H1 (cell line): Measurements from ENCODE around the gene HNF4A. TPM values are rescaled to one million over a fixed set of nuclear protein-coding genes. Genes with fewer than 3 reads are reported as not detected.
A peak's percentile ranks its signal among the peaks of the same experiment; 100 is the strongest.

Experiments
- CTCF ChIA-PET: fragments of 300-600 bp; sonication (Branson Sonifier 250); formaldehyde crosslinking; loops from one replicate; lab custom pipeline; 2021; ENCODE audit not compliant: partially characterized antibody; lab: Charles Lee
- POLR2A ChIA-PET: fragments of 300-600 bp; sonication (Branson Sonifier 250); formaldehyde crosslinking; loops from one replicate; lab custom pipeline; 2021; ENCODE audit warnings: inconsistent platforms; ENCODE audit not compliant: partially characterized antibody; lab: Charles Lee
- DNase-seq, 2 experiments: peaks; one replicate each; pipeline versions ENCODE4 v3.0.0 to v3.0.0-alpha.2; 2010 to 2022; ENCODE audit warnings: low spot score in 2 of 2, low read depth in 1 of 2, mixed read lengths in 1 of 2
- FAIRE-seq: peaks from 2 replicates; lab custom pipeline; 2011; peaks lifted over from hg19 to GRCh38; lab: Jason Lieb, UNC
- H2AFZ ChIP-seq: 2 replicates; pipeline ENCODE4 v1.8.1; 2012; ENCODE audit warnings: low read length, inconsistent platforms
- H2AK5ac ChIP-seq: 2 replicates; pipeline ENCODE4 v1.6.1; 2013; ENCODE audit warnings: low read depth, low read length
- H2BK120ac ChIP-seq: replicated peaks from 2 replicates; pipeline ENCODE3; 2013; ENCODE audit warnings: low read depth, low read length, inconsistent platforms
- H2BK12ac ChIP-seq: 2 replicates; pipeline ENCODE4 v1.6.1; 2013; ENCODE audit warnings: low read depth, low read length
- H2BK15ac ChIP-seq: 2 replicates; pipeline ENCODE4 v1.6.1; 2013; ENCODE audit warnings: low read length
- H2BK20ac ChIP-seq: 2 replicates; pipeline ENCODE4 v1.6.1; 2013; ENCODE audit warnings: low read length
- H2BK5ac ChIP-seq: 2 replicates; pipeline ENCODE4 v1.6.1; 2013; ENCODE audit warnings: low read depth, low read length
- H3K14ac ChIP-seq: 2 replicates; pipeline ENCODE4 v1.6.1; 2013; ENCODE audit warnings: inconsistent platforms; ENCODE audit not compliant: insufficient read length
- H3K18ac ChIP-seq: 2 replicates; pipeline ENCODE4 v1.6.1; 2013; ENCODE audit warnings: low read length; ENCODE audit errors: extremely low read depth
- H3K23ac ChIP-seq: 2 replicates; pipeline ENCODE4 v1.6.1; 2013; ENCODE audit warnings: inconsistent platforms; ENCODE audit not compliant: insufficient read length
- H3K23me2 ChIP-seq: 2 replicates; pipeline ENCODE4 v1.6.1; 2013; ENCODE audit warnings: low read depth, low read length
- H3K27ac ChIP-seq: 2 replicates; pipeline ENCODE4 v1.6.1; 2011; ENCODE audit warnings: low read depth, low read length, inconsistent platforms
- H3K27me3 ChIP-seq, 4 experiments: replicated peaks in 1 of 4; 1 replicate in 1 of 4; 2 replicates in 3 of 4; pipeline versions ENCODE4 v1.6.1 to v1.8.1; 2011 to 2013; ENCODE audit warnings: low read length in 3 of 4, mild to moderate bottlenecking in 3 of 4, inconsistent platforms in 2 of 4, mixed read lengths in 2 of 4, moderate library complexity in 1 of 4; ENCODE audit not compliant: control insufficient read depth in 3 of 4, insufficient read depth in 3 of 4; ENCODE audit errors: extremely low read depth in 1 of 4
- H3K36me3 ChIP-seq, 4 experiments: 2 replicates each; pipeline versions ENCODE4 v1.6.1 to v1.8.1; 2011 to 2013; ENCODE audit warnings: mild to moderate bottlenecking in 4 of 4, low read length in 3 of 4, moderate library complexity in 2 of 4, control low read depth in 1 of 4, inconsistent platforms in 1 of 4; ENCODE audit not compliant: insufficient read depth in 4 of 4, control insufficient read depth in 2 of 4
- H3K4ac ChIP-seq: replicated peaks from 2 replicates; pipeline ENCODE3; 2013; ENCODE audit warnings: low read length, low read depth, mixed read lengths, inconsistent platforms; ENCODE audit not compliant: insufficient read length
- H3K4me1 ChIP-seq, 4 experiments: replicated peaks in 1 of 4; 1 replicate in 1 of 4; 2 replicates in 3 of 4; pipeline versions ENCODE4 v1.6.1 to v1.8.1; 2011 to 2013; ENCODE audit warnings: low read length in 3 of 4, inconsistent platforms in 2 of 4, mixed read lengths in 1 of 4; ENCODE audit not compliant: insufficient read depth in 4 of 4, control insufficient read depth in 3 of 4
- H3K4me2 ChIP-seq, 2 experiments: 2 replicates each; pipeline versions ENCODE4 v1.6.1 to v1.8.1; 2011 to 2013; ENCODE audit warnings: low read depth in 2 of 2, low read length in 2 of 2, control low read depth in 1 of 2, inconsistent platforms in 1 of 2, mild to moderate bottlenecking in 1 of 2; ENCODE audit not compliant: insufficient read depth in 1 of 2
- H3K4me3 ChIP-seq, 4 experiments: fragments of 200-600, 300-600 bp in 1 of 4; sonication (generic), shearing (Covaris generic), sonication (Bioruptor Twin) in 1 of 4; 2 replicates each; pipeline versions ENCODE4 v1.5.1 to v1.8.1; 2011 to 2016; ENCODE audit warnings: low read length in 4 of 4, low read depth in 3 of 4, control low read depth in 2 of 4, inconsistent platforms in 2 of 4, mild to moderate bottlenecking in 2 of 4, mixed read lengths in 1 of 4, moderate library complexity in 1 of 4; ENCODE audit not compliant: insufficient read depth in 2 of 4; ENCODE audit errors: extremely low read depth in 1 of 4
- H3K56ac ChIP-seq: replicated peaks from 2 replicates; pipeline ENCODE3; 2013; ENCODE audit warnings: low read depth, mild to moderate bottlenecking, mixed read lengths, low read length, inconsistent platforms; ENCODE audit not compliant: insufficient read length
- H3K79me1 ChIP-seq: 2 replicates; pipeline ENCODE4 v1.6.1; 2013; ENCODE audit warnings: low read depth, low read length, control low read depth
- H3K79me2 ChIP-seq, 2 experiments: 2 replicates each; pipeline versions ENCODE4 v1.6.1 to v1.8.1; 2012 to 2013; ENCODE audit warnings: low read length in 2 of 2, mild to moderate bottlenecking in 2 of 2, inconsistent platforms in 1 of 2; ENCODE audit not compliant: insufficient read depth in 2 of 2, control insufficient read depth in 1 of 2
- H3K9ac ChIP-seq, 4 experiments: replicated peaks in 1 of 4; 1 replicate in 1 of 4; 2 replicates in 3 of 4; pipeline versions ENCODE4 v1.6.1 to v1.8.1; 2011 to 2013; ENCODE audit warnings: low read depth in 3 of 4, low read length in 3 of 4, control low read depth in 2 of 4, mild to moderate bottlenecking in 2 of 4, moderate library complexity in 2 of 4, inconsistent platforms in 1 of 4; ENCODE audit errors: extremely low read depth in 1 of 4
- H3K9me3 ChIP-seq, 2 experiments: 2 replicates each; pipeline versions ENCODE4 v1.6.1 to v1.8.1; 2012 to 2013; ENCODE audit warnings: mild to moderate bottlenecking in 2 of 2, moderate library complexity in 2 of 2, control low read depth in 1 of 2, inconsistent platforms in 1 of 2, low read depth in 1 of 2, low read length in 1 of 2, mixed read lengths in 1 of 2; ENCODE audit not compliant: insufficient read depth in 2 of 2
- H4K20me1 ChIP-seq, 2 experiments: replicated peaks in 1 of 2; 2 replicates each; pipeline versions ENCODE3 to v1.8.1; 2011 to 2013; ENCODE audit warnings: inconsistent platforms in 2 of 2, low read length in 2 of 2, mild to moderate bottlenecking in 1 of 2; ENCODE audit not compliant: insufficient read depth in 2 of 2, control insufficient read depth in 1 of 2
- H4K5ac ChIP-seq: 2 replicates; pipeline ENCODE4 v1.6.1; 2013; ENCODE audit warnings: low read length, low read depth, mixed read lengths, inconsistent platforms; ENCODE audit not compliant: insufficient read length
- H4K8ac ChIP-seq: 2 replicates; pipeline ENCODE4 v1.8.0; 2013; ENCODE audit warnings: mild to moderate bottlenecking, moderate library complexity, low read length, inconsistent platforms; ENCODE audit not compliant: insufficient read depth; ENCODE audit errors: extremely low read depth
- H4K91ac ChIP-seq: replicated peaks from 2 replicates; pipeline ENCODE3; 2013; ENCODE audit warnings: low read length, mixed read lengths, inconsistent platforms; ENCODE audit not compliant: insufficient read length
- SIN3A ChIP-seq, 2 experiments: IDR thresholded peaks in 1 of 2; conservative IDR thresholded peaks in 1 of 2; 2 replicates each; pipeline ENCODE4 v1.6.1; 2011 to 2012; ENCODE audit warnings: low read length in 2 of 2, improper control_type of control experiment in 1 of 2, low read depth in 1 of 2, mild to moderate bottlenecking in 1 of 2
- SRF ChIP-seq: IDR thresholded peaks from 2 replicates; pipeline ENCODE4 v1.6.1; 2011; ENCODE audit warnings: mild to moderate bottlenecking, low read depth, low read length, moderate library complexity
- WGBS, 2 experiments: shearing (Covaris generic) in 1 of 2; methylation state at CpG; one replicate each; pipeline versions ENCODE4 v1.1.6 to v1.1.7; 2013 to 2015; ENCODE audit warnings: low lambda C conversion rate in 2 of 2, mixed read lengths in 2 of 2, inconsistent platforms in 1 of 2, low coverage in 1 of 2, missing lambda C conversion rate in 1 of 2; ENCODE audit not compliant: insufficient replicate concordance in 2 of 2, insufficient coverage in 1 of 2, insufficient read length in 1 of 2; ENCODE audit errors: extremely low coverage in 1 of 2, missing lambda C conversion rate in 1 of 2; 5-methylcytosine and 5-hydroxymethylcytosine counted together
- polyA plus RNA-seq, 7 experiments: library from polyadenylated mRNA; depleted of rRNA in 3 of 7; stranded (reverse) in 5 of 7; unstranded in 2 of 7; fragments of >200 nt in 5 of 7; fragments of 200-250 nt in 2 of 7; gene quantifications; 1 replicate in 5 of 7; 2 replicates in 1 of 7; 4 replicates in 1 of 7; pipeline versions ENCODE4 v1.2.1 to v1.2.3, GENCODE V29; 2011 to 2013; ENCODE audit warnings: missing spikeins in 2 of 7, mixed read lengths in 2 of 7
- total RNA-seq: library from RNA; stranded (reverse); fragmentation: NEBNext Ultra II Directional; extraction: Animal tissue kit (Norgen Biotek cat#: 25700); gene quantifications from 2 replicates; pipeline ENCODE4 v1.2.1, GENCODE V29; 2021

The HNF4A gene
- total and polyA plus RNA-seq, 2 of the 8 experiments (the other 6 are each of a cell fraction or from before 2014, with no cell fraction given): 0.03 TPM; not detected in 1

- no peak overlapping the region for H2BK120ac ChIP-seq
- H2AFZ ChIP-seq: no peak overlapping the region
- no peak overlapping the region for H3K27ac ChIP-seq
- H2AK5ac ChIP-seq: no peak overlapping the region
- FAIRE-seq (no peak), DNase-seq (no peak)
- H3K4me1 ChIP-seq: no peaks in the 10 kb centered on the region
- H3K23me2 ChIP-seq: peaks cover 2% of the 10 kb centered on the region; the same call in 1 of the 2 replicates
- no peak overlapping the region for H3K23ac ChIP-seq
- H3K56ac ChIP-seq: no peak overlapping the region
- H3K27me3 ChIP-seq: no peaks in the 10 kb centered on the region
- H3K79me1 ChIP-seq: no peaks in the 10 kb centered on the region
- H2BK15ac ChIP-seq: no peak overlapping the region
- H3K36me3 ChIP-seq: no peaks in the 10 kb centered on the region
- TF ChIP-seq SRF (no peak), SIN3A (conservative IDR thresholded peaks at IDR 0.05 in 1 of 2, IDR thresholded peaks at IDR 0.05 in 1 of 2; ENCODE audit: low read depth in 1 of 2, low read length in 2 of 2) (0 out of 4 replicates have a peak, but pooled peaks have one; percentile 43 to 48)
- no peak overlapping the region for H2BK12ac ChIP-seq
- no peak overlapping the region for H3K9ac ChIP-seq
- H4K91ac ChIP-seq: no peak overlapping the region
- POLR2A ChIA-PET: interaction anchor here (1.0 kb wide), 1 partner anchor 10 kb away, joined by 3 read pairs; no protein-coding TSS in a partner anchor
- WGBS, 2 experiments: 78% methylated on average over 8 of the region's 8 CpGs; no CpG with 5 or more reads in 1 of the 2 experiments
- H3K14ac ChIP-seq: no peak overlapping the region
- no peak overlapping the region for H2BK20ac ChIP-seq
- CTCF ChIA-PET: interaction anchor here (0.8 to 3.5 kb wide), 6 partner anchors 10 to 181 kb away, joined by 3 to 21 read pairs (median 8); no protein-coding TSS in a partner anchor
- H3K4ac ChIP-seq: no peak overlapping the region
- H4K5ac ChIP-seq: no peak overlapping the region
- no peak overlapping the region for H3K4me3 ChIP-seq
- no peak overlapping the region for H3K18ac ChIP-seq
- H4K8ac ChIP-seq: no peak overlapping the region
- H3K79me2 ChIP-seq: no peaks in the 10 kb centered on the region
- H2BK5ac ChIP-seq: no peak overlapping the region
- no peaks in the 10 kb centered on the region for H4K20me1 ChIP-seq
- H3K4me2 ChIP-seq: no peak overlapping the region
- H3K9me3 ChIP-seq: no peaks in the 10 kb centered on the region
These were observed 41.1 kb downstream of the HNF4A start for GRCh38 chr20:44396369-44397130.
